A549 (cell line): ENCODE measurements around the gene PTPRD. TPM values are rescaled to one million over a fixed set of nuclear protein-coding genes. Genes with fewer than 3 reads are reported as not detected.

Source experiments
- ATAC-seq, 2 experiments: fragments of 200-7000 bp in 1 of 2; fragments of >200 bp in 1 of 2; cut with Nextera tagmentation in 1 of 2; cut with Tn5 transposase in 1 of 2; 3 replicates each; pipeline versions ENCODE4 v1.8.0 to v1.9.1; 2018 to 2020; ENCODE audit warnings: mild to moderate bottlenecking in 1 of 2, moderate library complexity in 1 of 2
- CTCF ChIA-PET: fragments of 300-600 bp; sonication (Branson Sonifier 250); formaldehyde crosslinking; extraction: SDS; loops from one replicate; lab custom pipeline; 2021; ENCODE audit warnings: antibody characterized with exemption, inconsistent platforms; lab: Yijun Ruan, JAX
- POLR2A ChIA-PET: fragments of 350-600 bp; formaldehyde crosslinking; extraction: SDS; loops from one replicate; lab custom pipeline; 2021; ENCODE audit warnings: antibody characterized with exemption, inconsistent platforms; lab: Yijun Ruan, JAX
- DNase-seq, 2 experiments: peaks; one replicate each; pipeline versions ENCODE4 v3.0.0 to v3.0.0-alpha.2; 2011 to 2016; ENCODE audit warnings: low read depth in 1 of 2, low spot score in 1 of 2
- FAIRE-seq: peaks from 2 replicates; lab custom pipeline; 2011; peaks lifted over from hg19 to GRCh38; lab: Jason Lieb, UNC
- H3K27ac ChIP-seq, 2 experiments: fragments of >200 bp; sonication (Bioruptor Twin); formaldehyde crosslinking; 3 replicates each; pipeline ENCODE4 v1.5.1; 2016 to 2017
- H3K4me1 ChIP-seq: fragments of >200 bp; sonication (Bioruptor Twin); formaldehyde crosslinking; 3 replicates; pipeline ENCODE4 v1.6.1; 2016
- H3K4me2 ChIP-seq: fragments of >200 bp; sonication (Bioruptor Twin); formaldehyde crosslinking; 3 replicates; pipeline ENCODE4 v1.6.1; 2016
- H3K4me3 ChIP-seq: fragments of >200 bp; sonication (Bioruptor Twin); formaldehyde crosslinking; 3 replicates; pipeline ENCODE4 v1.5.1; 2016
- H3K9me3 ChIP-seq: fragments of >200 bp; sonication (Bioruptor Twin); formaldehyde crosslinking; 3 replicates; pipeline ENCODE4 v1.6.1; 2016
- CBX2 ChIP-seq: fragments of 200-600 bp; sonication (generic); IDR thresholded peaks from 2 replicates; pipeline ENCODE4 v1.6.1; 2016; ENCODE audit warnings: low read depth, mild to moderate bottlenecking, borderline replicate concordance
- CBX8 ChIP-seq: fragments of 200-600 bp; sonication (generic); IDR thresholded peaks from 2 replicates; pipeline ENCODE4 v1.6.1; 2016
- CEBPB ChIP-seq, 2 experiments: fragments of >200 bp in 1 of 2; sonication (Bioruptor Twin) in 1 of 2; formaldehyde crosslinking in 1 of 2; IDR thresholded peaks; 2 replicates each; pipeline ENCODE4 v1.6.1; 2012 to 2016
- EHF ChIP-seq: fragments of 250-450 bp; sonication (Bioruptor Pico); IDR thresholded peaks from 2 replicates; pipeline ENCODE4 v1.5.0; 2020; ENCODE audit warnings: mild to moderate bottlenecking
- EHMT2 ChIP-seq: fragments of 200-600 bp; sonication (generic); IDR thresholded peaks from 2 replicates; pipeline ENCODE4 v1.6.1; 2016; ENCODE audit warnings: antibody characterized with exemption, low read depth, mild to moderate bottlenecking, moderate library complexity
- ESRRA ChIP-seq: fragments of 150-350 bp; IDR thresholded peaks from 2 replicates; pipeline ENCODE4 v1.6.1; 2014; ENCODE audit warnings: mild to moderate bottlenecking, low read length, borderline replicate concordance
- FOSL2 ChIP-seq, 2 experiments: fragments of 450-650 bp in 1 of 2; fragments of >200 bp in 1 of 2; sonication (Bioruptor Twin) in 1 of 2; formaldehyde crosslinking; IDR thresholded peaks; 2 replicates each; pipeline versions ENCODE4 v1.5.0 to v1.6.1; 2016 to 2020; ENCODE audit warnings: mild to moderate bottlenecking in 1 of 2, moderate library complexity in 1 of 2
- GATA3 ChIP-seq: IDR thresholded peaks from 2 replicates; pipeline ENCODE4 v1.6.1; 2012; ENCODE audit warnings: borderline replicate concordance
- JUNB ChIP-seq: fragments of >200 bp; sonication (Bioruptor Twin); formaldehyde crosslinking; IDR thresholded peaks from 2 replicates; pipeline ENCODE4 v1.6.1; 2016
- KDM1A ChIP-seq: fragments of 200-600 bp; sonication (generic); IDR thresholded peaks from 2 replicates; pipeline ENCODE4 v1.6.1; 2016; ENCODE audit warnings: low read depth, mild to moderate bottlenecking
- NFE2L2 ChIP-seq: fragments of 150-350 bp; conservative IDR thresholded peaks from 2 replicates; pipeline ENCODE4 v1.6.1; 2014; ENCODE audit warnings: low read length
- NR3C1 ChIP-seq: fragments of >200 bp; sonication (Bioruptor Twin); formaldehyde crosslinking; IDR thresholded peaks from 3 replicates; pipeline ENCODE4 v1.6.1; 2017
- POLR2AphosphoS2 ChIP-seq: conservative IDR thresholded peaks from 2 replicates; pipeline ENCODE4 v1.6.1; 2012; ENCODE audit warnings: low read length, improper control_type of control experiment, inconsistent platforms
- SMC3 ChIP-seq: fragments of >200 bp; sonication (Bioruptor Twin); formaldehyde crosslinking; IDR thresholded peaks from 3 replicates; pipeline ENCODE4 v1.6.1; 2018; ENCODE audit warnings: inconsistent platforms
- ZSCAN20 ChIP-seq: fragments of 250-450 bp; sonication (Bioruptor Pico); IDR thresholded peaks from 2 replicates; pipeline ENCODE4 v1.8.0; 2022; ENCODE audit warnings: mild to moderate bottlenecking, moderate library complexity
- WGBS: methylation state at CpG from one replicate; pipeline ENCODE4 v1.1.6; 2017; ENCODE audit errors: missing lambda C conversion rate; 5-methylcytosine and 5-hydroxymethylcytosine counted together
- polyA plus RNA-seq, 4 experiments: library from polyadenylated mRNA; depleted of rRNA in 3 of 4; stranded (reverse); fragments of >200 nt; fragmentation: RNase III in 1 of 4; extraction: RNeasy Plus Mini Kit Qiagen cat#74134 plus additional on column Dnase treatment in 1 of 4; gene quantifications; 2 replicates in 3 of 4; 3 replicates in 1 of 4; pipeline ENCODE4 v1.2.3, GENCODE V29; 2011 to 2017
- TF ChIP-seq, protein P1 (sequence below): fragments of 250-450 bp; sonication (Bioruptor Pico); IDR thresholded peaks from 2 replicates; pipeline ENCODE4 v1.5.0; 2021; ENCODE audit warnings: mild to moderate bottlenecking, moderate library complexity, borderline replicate concordance
- TF ChIP-seq, protein P2 (sequence below): fragments of 250-450 bp; sonication (Bioruptor Pico); IDR thresholded peaks from 2 replicates; pipeline ENCODE4 v1.5.0; 2020; ENCODE audit warnings: low read depth, mild to moderate bottlenecking, moderate library complexity
- TF ChIP-seq, protein P3 (sequence below): IDR thresholded peaks from 2 replicates; pipeline ENCODE4 v1.6.1; 2012
- TF ChIP-seq, protein P4 (sequence below): fragments of 200-600 bp; sonication (generic); IDR thresholded peaks from 2 replicates; pipeline ENCODE4 v1.6.1; 2016; ENCODE audit warnings: antibody characterized with exemption, mild to moderate bottlenecking, moderate library complexity
- TF ChIP-seq, protein P5 (sequence below): fragments of >200 bp; sonication (Bioruptor Twin); formaldehyde crosslinking; IDR thresholded peaks from 3 replicates; pipeline ENCODE4 v1.6.1; 2016

The PTPRD gene
- polyA plus RNA-seq, 2 of the 4 experiments (the other 2 are of a cell fraction), result 0.39 to 1.3 TPM

DNA sequence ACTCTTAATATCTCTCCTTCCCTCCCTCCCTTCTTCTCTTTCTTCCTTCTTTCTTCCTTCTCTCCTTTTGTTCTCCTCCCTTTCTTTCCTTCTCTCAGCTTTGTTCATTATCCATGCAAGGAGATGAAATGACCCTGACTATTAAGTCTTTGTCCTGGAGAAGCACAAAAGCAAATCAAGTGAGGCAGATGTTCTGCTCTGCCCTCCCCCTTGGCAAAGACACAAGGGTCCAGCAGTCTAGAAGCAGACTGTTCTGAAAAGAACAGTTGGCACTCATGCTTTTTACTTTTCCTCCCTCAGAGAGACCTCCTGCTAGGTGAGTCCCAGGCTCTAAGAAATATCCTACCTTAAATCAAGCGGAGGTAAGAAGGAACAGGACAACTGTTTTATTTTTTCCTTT lies 1745.7 kb downstream of the PTPRD start (continued):
- no peak for TF ChIP-seq NR3C1
- TF ChIP-seq, protein P1, sequence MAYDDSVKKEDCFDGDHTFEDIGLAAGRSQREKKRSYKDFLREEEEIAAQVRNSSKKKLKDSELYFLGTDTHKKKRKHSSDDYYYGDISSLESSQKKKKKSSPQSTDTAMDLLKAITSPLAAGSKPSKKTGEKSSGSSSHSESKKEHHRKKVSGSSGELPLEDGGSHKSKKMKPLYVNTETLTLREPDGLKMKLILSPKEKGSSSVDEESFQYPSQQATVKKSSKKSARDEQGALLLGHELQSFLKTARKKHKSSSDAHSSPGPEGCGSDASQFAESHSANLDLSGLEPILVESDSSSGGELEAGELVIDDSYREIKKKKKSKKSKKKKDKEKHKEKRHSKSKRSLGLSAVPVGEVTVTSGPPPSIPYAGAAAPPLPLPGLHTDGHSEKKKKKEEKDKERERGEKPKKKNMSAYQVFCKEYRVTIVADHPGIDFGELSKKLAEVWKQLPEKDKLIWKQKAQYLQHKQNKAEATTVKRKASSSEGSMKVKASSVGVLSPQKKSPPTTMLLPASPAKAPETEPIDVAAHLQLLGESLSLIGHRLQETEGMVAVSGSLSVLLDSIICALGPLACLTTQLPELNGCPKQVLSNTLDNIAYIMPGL (CRISPR knock-in tag), result no peak
- TF ChIP-seq JUNB, result no peak

DNA sequence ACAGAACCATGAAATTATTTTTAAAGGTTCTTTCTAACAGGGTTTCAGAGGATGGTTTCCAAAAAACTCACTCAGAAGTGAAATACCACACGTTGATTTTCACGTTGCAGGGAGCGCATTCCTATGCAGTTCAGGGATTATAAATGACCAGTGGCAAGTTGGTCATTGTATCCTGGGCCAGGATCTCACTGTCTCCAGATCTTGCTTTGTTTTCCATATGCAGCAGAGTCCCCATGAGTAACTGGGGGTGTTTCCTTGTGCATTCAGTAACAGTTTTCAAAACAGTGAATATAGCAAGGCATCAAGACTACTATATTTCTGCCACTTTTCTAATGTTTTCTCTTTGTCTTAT lies 1748.3 kb downstream of the PTPRD start:
- FAIRE-seq (no peak), DNase-seq (no peak), ATAC-seq (no peak)
- TF ChIP-seq, protein P2, sequence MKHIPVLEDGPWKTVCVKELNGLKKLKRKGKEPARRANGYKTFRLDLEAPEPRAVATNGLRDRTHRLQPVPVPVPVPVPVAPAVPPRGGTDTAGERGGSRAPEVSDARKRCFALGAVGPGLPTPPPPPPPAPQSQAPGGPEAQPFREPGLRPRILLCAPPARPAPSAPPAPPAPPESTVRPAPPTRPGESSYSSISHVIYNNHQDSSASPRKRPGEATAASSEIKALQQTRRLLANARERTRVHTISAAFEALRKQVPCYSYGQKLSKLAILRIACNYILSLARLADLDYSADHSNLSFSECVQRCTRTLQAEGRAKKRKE (CRISPR knock-in tag), result no peak
- TF ChIP-seq NR3C1, result no peak
- TF ChIP-seq, protein P3, sequence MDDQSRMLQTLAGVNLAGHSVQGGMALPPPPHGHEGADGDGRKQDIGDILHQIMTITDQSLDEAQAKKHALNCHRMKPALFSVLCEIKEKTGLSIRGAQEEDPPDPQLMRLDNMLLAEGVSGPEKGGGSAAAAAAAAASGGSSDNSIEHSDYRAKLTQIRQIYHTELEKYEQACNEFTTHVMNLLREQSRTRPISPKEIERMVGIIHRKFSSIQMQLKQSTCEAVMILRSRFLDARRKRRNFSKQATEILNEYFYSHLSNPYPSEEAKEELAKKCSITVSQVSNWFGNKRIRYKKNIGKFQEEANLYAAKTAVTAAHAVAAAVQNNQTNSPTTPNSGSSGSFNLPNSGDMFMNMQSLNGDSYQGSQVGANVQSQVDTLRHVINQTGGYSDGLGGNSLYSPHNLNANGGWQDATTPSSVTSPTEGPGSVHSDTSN, result no peak
- no peak for TF ChIP-seq JUNB
- no peak for TF ChIP-seq SMC3
- TF ChIP-seq ESRRA, result no peak
- TF ChIP-seq EHF (CRISPR knock-in tag), result no peak
- TF ChIP-seq GATA3, result no peak
- TF ChIP-seq CBX2, result no peak
- no peak for TF ChIP-seq NFE2L2
- TF ChIP-seq FOSL2 (IDR thresholded peaks at IDR 0.05), result no peak
- TF ChIP-seq FOSL2 (CRISPR knock-in tag; IDR thresholded peaks at IDR 0.05), result no peak
- TF ChIP-seq CBX8, result no peak
- no peak for TF ChIP-seq EHMT2
- TF ChIP-seq, protein P1 (CRISPR knock-in tag), result no peak
- no peak for TF ChIP-seq KDM1A
- H3K4me3 ChIP-seq, result no peak overlapping the region
- H3K9me3 ChIP-seq, result no peaks in the 10 kb centered on the region
- H3K4me2 ChIP-seq, result 0 out of 3 replicates have a peak overlapping the region, but pooled peaks have one; percentile 24
- ChIA-PET POLR2A (no interaction called here), CTCF (no interaction called here)
- H3K4me1 ChIP-seq, result no peaks in the 10 kb centered on the region
- 12% methylated on average over 3 of the region's 3 CpGs for WGBS
- no peak overlapping the region for H3K27ac ChIP-seq

DNA sequence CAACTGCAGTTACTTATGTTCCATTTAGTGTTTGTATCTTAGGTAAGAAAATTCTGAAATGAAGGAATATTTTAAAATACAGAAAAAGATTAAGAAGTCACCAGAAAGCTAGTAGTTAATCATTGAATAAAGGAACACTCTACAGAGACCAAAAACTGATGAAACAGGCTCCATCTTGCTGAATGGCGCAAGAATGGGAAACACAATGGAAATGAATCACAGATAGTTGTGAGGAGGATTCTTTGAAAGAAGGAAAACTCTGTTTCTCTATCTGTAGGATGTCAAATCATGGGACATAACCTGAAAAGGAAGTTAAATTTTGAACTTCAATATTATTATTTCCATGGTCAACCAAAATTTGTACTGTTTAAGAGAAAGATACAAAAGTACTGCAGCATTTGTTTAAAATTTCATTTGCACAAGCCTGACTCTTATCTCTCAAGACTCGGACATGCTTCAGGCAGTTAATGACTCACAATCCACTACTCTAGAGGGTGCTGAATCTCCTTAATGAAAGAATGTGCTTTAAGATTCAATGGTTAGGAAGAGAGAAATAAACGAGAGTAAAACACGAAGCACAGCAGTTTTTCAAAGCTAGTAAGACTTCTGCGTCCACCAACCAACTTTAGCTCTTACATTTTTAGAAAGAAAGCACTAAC lies 1748.8 kb downstream of the PTPRD start:
- POLR2A ChIA-PET, result no interaction called here
- TF ChIP-seq CEBPB (IDR thresholded peaks at IDR 0.05) (0 out of 4 replicates have a peak, but pooled peaks of 1 of the 2 experiments have one; percentile 17), ZSCAN20 (no peak), NFE2L2 (no peak), POLR2AphosphoS2 (no peak)
- TF ChIP-seq, protein P4, sequence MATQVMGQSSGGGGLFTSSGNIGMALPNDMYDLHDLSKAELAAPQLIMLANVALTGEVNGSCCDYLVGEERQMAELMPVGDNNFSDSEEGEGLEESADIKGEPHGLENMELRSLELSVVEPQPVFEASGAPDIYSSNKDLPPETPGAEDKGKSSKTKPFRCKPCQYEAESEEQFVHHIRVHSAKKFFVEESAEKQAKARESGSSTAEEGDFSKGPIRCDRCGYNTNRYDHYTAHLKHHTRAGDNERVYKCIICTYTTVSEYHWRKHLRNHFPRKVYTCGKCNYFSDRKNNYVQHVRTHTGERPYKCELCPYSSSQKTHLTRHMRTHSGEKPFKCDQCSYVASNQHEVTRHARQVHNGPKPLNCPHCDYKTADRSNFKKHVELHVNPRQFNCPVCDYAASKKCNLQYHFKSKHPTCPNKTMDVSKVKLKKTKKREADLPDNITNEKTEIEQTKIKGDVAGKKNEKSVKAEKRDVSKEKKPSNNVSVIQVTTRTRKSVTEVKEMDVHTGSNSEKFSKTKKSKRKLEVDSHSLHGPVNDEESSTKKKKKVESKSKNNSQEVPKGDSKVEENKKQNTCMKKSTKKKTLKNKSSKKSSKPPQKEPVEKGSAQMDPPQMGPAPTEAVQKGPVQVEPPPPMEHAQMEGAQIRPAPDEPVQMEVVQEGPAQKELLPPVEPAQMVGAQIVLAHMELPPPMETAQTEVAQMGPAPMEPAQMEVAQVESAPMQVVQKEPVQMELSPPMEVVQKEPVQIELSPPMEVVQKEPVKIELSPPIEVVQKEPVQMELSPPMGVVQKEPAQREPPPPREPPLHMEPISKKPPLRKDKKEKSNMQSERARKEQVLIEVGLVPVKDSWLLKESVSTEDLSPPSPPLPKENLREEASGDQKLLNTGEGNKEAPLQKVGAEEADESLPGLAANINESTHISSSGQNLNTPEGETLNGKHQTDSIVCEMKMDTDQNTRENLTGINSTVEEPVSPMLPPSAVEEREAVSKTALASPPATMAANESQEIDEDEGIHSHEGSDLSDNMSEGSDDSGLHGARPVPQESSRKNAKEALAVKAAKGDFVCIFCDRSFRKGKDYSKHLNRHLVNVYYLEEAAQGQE, result no peak
- TF ChIP-seq, protein P5, sequence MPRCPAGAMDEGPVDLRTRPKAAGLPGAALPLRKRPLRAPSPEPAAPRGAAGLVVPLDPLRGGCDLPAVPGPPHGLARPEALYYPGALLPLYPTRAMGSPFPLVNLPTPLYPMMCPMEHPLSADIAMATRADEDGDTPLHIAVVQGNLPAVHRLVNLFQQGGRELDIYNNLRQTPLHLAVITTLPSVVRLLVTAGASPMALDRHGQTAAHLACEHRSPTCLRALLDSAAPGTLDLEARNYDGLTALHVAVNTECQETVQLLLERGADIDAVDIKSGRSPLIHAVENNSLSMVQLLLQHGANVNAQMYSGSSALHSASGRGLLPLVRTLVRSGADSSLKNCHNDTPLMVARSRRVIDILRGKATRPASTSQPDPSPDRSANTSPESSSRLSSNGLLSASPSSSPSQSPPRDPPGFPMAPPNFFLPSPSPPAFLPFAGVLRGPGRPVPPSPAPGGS, result no peak
- FAIRE-seq, result peak; percentile 13

More for the DNA sequence above, 1748.8 kb downstream of the PTPRD start:
- Histone ChIP-seq H3K4me3 (no peak overlapping the region), H3K27ac (no peak overlapping the region), H3K9me3 (no peaks in the 10 kb centered on the region), H3K4me2 (peak overlapping the region; percentile 24; the same call in 1 of the 3 replicates), H3K4me1 (no peaks in the 10 kb centered on the region)
- DNase-seq, result no peak
- CTCF ChIA-PET, result no interaction called here
- WGBS, result 10% methylated on average over 5 of the region's 5 CpGs
- ATAC-seq, result no peak
